Activated CD4-positive, alpha-beta T cell treated with anti-CD3 and anti-CD28 coated beads, Interleukin-2, Interleukin-6, amounts not matched to agents 100 ng/mL and 50 ng/mL, durations not matched to agents 16 hours and 8 hours (primary cell): ENCODE results near the gene RTP5.

Source experiments
- DNase-seq: peaks from one replicate; pipeline ENCODE4 v3.0.0-alpha.2; 2020

The RTP5 gene

DNA sequence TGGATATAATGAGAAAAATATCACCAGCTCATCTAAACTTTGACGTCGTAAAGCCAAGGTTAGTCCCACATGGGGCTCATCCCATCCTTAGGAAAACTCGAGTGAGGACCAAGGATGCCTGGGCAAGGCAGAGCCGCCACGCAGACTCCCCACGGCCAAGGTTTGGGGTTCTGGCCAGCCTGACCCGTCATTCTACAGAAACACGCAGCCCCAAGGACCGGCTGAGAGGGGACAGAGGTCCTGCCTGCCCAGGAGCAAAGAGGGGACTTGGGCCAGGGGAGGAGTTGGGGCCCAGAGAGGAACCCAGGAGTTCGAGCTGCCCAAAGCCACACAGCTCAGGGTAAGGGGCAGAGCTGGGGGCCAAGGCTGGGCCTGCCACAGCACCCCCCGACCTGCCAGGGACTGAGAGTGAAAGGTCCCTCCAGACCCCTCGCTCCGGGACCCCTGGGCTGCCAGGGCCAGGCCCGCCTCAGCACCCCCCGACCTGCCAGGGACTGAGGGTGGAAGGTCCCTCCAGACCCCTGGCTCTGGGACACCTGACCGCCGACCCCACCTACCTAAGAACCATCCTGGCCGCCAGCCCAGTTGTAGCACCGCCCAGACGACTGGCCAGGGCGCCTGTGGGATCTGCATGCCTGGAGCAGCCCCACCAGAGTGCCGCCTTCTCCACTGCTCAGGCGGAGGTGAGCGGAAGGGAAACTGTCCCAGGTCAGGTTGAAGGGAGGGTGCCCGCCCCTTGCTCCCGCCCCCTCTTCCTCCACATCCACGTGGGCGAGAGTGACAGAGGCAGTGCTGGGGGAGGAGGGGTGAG lies 11.1 kb upstream of the RTP5 start, which contains the start of gene PDCD1:
PDCD1 (minus strand) TSS at position 689 of the 811 bp plus-strand sequence; CDS start at position 633, 56 bp downstream.
- DNase-seq = peak; percentile 87

- DNase-seq = no peak
Measured at GRCh38 chr2:241859017-241859435, 10.5 kb upstream of the RTP5 start.

DNA sequence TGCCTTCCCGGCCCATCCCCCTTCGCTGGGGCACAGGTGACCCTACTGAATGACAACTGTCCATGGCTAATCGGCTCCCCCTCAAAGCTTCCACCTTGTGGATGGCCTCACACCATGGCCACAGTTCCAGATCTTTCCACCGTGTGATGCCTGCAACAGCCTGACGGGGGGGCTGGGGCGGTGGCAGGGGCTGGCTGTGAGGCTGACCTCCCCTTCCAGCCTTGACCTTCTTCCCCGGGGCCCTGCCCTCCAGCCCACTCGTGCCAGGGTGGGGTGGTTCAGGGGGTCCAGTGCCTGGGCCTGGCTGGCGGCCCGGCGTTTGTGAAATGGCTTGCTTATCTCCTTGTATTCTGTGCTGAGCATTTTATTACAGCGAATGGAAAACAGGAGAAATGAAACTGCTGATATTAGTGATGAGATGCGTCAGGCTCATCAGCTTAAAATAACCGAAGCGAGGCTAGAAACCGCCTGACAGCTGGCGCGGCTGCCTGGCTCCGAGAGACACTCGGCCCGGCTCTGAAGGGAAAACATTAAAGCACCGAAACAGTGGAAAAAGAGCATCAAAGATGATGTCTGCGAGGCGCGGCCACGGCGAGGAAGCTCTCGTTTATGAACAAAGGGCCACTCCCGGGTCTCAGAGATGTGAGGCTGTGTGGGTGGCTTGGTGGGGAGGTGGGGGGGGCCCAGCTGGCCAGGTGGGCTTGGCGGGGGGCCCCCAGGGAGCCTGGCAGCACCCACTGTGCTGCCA lies 9.9 kb upstream of the RTP5 start:
- peak; percentile 70 for DNase-seq

DNA sequence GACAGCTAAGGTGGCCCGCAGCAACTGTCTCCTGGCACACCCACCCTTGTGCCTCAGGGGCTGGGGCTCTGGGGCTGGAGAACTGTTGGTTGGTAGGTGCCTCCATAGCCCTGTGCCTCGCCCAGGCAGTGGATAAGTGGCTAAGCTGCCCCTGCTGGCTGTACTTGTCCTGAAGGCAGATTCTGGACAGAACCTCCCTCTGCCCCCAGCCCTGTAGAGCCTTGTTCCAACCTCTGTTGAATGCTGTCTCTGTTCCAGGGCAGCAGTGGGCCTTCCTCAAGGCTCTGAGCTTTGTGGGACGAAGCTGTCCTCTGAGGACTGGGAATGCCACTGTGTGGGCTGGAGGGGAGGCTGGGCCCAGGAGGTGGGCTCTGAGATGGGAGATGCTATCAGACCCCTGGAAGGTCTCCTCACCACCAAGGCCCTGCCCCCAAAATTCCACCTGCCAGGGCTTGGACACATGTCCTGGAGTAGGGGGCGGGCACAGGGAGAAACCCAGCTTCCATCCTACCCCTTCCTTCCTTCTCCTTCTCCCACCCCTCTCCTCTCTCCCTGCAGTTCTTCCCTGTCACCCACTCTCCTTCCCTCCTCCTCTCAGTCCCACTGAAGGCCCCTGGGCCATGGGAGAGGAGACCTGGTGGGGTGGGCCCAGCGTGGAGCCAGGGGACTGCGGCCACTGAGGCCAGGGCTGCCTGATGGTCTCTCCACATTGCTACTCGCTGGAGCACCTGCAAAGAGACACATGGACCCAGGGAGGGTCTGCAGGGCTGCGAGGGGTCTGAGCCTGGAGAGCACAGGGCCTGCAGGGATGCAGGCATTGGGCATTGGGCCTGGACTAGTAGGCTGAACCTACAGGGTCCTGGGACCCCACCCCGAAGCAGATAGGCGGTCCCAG lies 9.1 kb upstream of the RTP5 start:
- DNase-seq = no peak

DNA sequence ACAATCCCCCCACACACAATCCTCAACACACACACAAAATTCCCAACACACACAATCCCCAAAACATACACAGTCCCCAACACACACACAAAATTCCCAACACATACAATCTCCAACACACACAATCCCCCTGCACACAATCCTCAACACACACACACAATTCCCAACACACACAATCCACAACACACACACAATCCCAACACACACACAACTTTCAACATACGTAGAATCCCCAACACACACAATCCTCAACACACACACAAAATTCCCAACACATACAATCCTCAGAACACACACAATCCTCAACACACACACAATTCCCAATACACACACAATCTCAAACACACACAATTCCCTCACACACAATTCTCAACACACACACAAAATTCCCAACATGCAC lies 8.3 kb upstream of the RTP5 start:
- no peak for DNase-seq

DNA sequence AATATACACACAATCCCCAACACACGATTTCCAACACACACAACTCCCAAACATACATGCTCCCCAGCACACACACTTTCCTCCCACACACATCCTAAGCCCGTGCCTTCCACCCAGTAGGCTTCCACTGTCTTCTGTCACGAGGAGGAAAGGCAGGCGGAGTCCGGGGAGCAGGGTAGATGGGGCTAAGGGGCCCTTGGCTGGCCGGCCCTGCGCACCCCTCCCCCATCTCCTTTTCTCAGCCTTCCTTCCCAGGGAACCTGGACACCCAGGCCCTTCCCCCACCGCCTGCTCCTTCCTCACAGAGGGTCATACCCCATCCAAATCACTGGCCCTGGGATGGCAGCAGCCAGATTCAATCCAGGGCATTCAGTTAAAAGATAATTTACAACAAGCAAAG lies 7.4 kb upstream of the RTP5 start:
- no peak for DNase-seq

DNA sequence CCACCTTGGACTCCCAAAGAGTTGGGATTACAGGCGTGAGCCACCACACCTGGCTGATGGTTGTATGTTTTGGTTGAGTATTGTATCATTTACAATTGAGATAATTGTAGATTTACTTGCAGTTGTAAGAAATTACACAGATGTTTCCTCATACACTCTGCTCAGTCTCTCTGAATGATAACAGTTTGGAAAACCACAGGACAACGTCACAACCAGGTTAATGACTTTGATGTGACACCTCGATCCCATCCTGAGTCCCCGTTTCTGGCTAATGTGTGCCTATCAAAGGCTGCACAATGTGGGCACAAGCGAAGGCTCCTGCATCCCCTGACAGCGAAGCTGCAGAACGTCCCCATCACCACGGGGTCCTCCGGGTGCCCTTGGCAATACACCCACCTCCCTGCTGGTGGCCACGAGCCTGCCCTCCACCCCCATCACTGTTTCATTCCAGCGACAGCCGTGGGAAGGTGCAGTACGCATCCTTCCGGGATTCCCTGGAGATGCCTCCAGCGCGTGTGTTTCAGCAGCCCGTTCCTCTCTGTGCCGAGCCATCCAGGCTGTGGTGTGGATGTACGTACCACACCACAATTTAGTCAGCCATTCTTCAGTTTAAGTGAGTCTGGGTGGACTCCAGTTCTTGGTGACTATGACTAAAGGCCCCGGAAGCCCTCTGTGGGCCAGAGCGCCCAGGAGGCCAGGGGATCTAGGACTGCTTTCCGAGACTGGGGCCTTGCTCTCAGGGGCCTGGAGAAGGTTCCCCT lies 6.6 kb upstream of the RTP5 start:
- DNase-seq = no peak

DNA sequence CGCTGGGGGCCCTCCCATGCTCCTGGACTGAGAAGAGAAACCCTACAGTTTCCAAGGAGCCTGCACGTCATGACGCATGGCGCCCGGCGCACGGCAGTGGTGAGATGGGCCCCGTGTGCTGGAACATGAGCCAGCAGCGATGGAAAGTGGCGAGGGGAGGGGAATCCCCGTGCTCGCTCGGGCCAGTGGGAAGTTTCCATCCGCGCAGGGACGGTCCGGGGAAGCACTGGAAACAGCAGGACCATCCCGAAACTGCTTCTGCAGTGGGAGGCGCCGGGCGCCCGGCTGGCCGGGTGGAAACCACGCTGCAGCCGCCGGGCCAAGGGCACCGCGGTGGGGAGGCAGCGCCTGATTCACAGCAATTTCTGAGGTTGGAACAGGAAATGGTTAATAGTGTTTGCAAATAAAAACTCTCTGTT lies 6.0 kb upstream of the RTP5 start:
- DNase-seq = peak; percentile 78

DNA sequence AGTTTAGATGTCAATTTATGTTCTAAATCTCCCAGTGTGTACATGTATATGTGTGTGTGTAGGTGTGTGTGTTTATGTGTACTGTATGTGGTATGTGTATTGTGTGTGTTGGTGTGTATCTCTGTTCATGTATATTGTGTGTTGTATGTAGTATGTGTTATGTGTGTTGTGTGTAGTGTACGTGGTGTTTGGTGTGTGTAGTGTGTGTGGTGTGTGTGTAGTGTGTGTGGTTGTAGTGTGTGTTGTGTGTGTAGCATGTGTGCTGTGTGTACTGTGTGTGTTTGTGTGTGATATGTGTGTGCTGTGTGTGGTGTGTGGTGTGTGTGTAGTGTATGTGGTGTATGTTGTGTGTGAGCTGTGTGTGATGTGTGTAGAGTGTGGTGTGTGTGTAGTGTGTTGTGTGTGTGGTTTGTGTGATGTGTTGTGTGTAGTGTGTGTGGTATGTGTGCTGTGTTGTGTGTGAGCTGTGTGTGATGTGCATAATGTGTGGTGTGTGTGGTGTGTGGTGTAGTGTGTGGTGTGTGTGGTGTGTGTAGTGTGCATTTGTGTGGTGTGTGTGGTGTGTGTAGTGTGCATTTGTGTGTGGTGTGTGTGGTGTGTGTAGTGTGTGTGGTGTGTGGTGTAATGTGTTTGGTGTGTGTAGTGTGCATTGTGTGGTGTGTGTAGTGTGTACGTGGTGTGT lies 5.2 kb upstream of the RTP5 start:
- DNase-seq = no peak

DNA sequence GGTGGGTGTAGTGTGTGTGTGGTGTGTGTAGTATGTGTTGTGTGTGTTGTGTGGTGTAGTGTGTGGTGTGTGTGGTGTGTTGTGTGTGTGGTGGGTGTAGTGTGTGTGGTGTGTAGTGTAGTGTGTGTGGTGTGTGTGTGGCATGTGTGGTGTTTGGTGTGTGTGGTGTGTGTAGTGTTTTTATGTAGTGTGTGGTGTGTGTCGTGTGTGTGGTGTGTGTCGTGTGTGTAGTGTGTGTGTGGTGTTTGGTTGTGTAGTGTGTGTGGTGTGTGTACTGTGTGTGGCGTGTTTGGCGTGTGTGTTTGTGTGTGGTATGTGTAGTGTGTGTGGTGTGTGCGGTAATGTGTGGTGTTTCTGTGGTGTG lies 4.7 kb upstream of the RTP5 start:
- DNase-seq = no peak

- DNase-seq = no peak
Measured at GRCh38 chr2:241865416-241865956, 4.0 kb upstream of the RTP5 start.

DNA sequence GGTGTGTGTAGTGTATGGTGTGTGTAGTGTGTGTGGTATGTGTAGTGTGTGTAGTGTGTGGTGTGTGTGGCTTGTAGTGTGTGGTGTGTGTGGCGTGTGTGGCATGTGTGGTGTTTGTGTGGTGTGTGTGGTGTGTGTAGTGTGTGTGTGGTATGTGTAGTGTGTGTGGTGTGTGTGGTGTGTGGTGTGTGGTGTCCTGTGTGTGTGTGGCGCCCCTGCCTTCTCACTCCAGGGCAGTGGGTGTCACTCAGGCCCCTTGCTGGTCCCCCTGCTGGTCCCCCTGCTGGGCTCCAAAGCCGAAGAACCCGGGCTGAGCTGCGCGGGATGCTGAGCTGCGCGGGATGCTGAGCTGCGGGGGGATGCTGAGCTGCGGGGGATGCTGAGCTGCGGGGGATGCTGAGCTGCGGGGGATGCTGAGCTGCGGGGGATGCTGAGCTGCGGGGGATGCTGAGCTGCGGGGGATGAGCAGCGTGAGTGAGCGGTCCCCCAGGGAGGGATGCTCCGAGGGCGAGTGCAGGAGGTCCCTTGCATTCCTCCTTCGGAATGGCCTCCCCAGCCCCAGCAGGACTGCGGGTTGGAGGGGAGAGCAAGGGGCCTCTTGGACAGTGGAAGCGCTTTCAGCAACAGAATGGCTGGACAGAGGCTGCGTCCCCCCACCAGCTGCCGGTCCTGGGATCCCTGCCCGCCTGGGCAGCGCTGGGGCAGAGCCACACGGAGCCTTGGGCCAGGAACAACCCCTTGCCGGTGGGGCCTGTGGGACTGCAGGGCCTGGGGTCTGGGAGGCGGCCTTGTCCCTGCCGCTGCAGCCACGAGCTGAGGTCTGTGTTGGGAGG lies 3.4 kb upstream of the RTP5 start:
- DNase-seq = no peak

GRCh38 chr2:241866790-241867645 lies 2.5 kb upstream of the RTP5 start:
- DNase-seq = no peak

- no peak for DNase-seq
Measured at GRCh38 chr2:241867776-241868420, 1.6 kb upstream of the RTP5 start.

- DNase-seq = no peak
Measured at GRCh38 chr2:241868661-241869081, 858 bp upstream of the RTP5 start.

- no peak for DNase-seq
Measured at GRCh38 chr2:241870081-241870541, 582 bp downstream of the RTP5 start.

DNA sequence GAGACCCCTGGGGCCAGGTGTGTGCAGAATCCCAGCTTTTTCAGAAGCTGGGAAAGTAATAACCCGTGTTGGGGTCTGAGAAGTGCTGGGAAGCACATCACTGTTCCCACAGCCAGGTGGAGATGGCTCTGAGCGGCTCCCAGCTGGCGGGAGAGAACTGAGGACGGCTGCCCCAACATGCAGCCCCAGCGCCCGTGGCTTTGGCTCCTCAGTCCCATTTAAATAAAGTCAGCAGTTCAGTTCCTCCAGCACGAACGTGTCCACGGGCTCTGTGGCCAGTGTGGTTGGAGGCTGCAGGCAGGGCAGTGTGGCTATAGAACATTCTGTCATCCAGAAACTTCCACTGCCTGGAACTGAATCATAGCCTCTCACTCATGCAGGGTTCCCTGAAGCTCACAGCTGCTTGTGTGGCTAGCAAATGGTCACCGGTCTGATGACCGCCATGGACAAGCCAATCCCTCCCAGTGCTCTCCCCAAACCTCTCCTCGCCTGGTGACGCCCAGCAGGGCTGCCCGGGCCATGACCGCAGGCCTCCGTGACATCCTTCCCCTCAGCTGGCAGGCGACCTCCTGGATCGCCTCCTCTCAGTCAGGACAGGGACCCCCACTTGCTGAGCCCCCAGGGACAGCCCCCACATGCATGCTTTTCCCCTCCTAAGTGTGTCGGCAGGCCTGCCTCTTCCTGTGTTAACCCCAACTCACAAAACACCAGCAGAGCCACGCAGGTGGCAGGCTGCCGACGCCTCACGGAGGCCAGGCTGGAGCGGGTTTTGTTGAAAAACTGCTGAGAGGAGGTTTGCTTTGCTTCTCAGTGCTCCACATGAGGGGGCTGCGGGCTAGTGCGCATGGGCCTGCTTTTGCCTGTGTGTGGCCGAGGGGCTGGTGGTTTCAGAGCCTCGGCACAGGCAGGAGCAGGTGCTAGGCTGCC lies 1.3 kb downstream of the RTP5 start:
- no peak for DNase-seq
